H9 (cell line): ENCODE results near the gene IER3. TPM values are rescaled to one million over a fixed set of nuclear protein-coding genes. Genes with fewer than 3 reads are reported as not detected.
"Not testable (repeated sequence)": the region's sequence is repeated elsewhere in the genome, so short reads cannot be mapped to it uniquely, and the experiment has no call there.

ENCODE experiments used
- DNase-seq: peaks from one replicate; pipeline ENCODE4 v3.0.0-alpha.2; 2017
- H2AFZ ChIP-seq: one replicate; pipeline ENCODE4 v1.6.1; 2013; ENCODE audit warnings: mild to moderate bottlenecking, low read length, control low read depth, moderate library complexity
- H2AK5ac ChIP-seq: 2 replicates; pipeline ENCODE4 v1.6.1; 2013; ENCODE audit warnings: low read length, control low read depth, mixed read lengths; ENCODE audit not compliant: insufficient read length
- H2BK120ac ChIP-seq: one replicate; pipeline ENCODE4 v1.6.1; 2013; ENCODE audit warnings: low read depth, mild to moderate bottlenecking, low read length, control low read depth, inconsistent platforms; ENCODE audit not compliant: poor library complexity, severe bottlenecking
- H2BK12ac ChIP-seq: 2 replicates; pipeline ENCODE4 v1.6.1; 2013; ENCODE audit warnings: low read length, control low read depth, mixed read lengths, low read depth; ENCODE audit not compliant: insufficient read length
- H2BK15ac ChIP-seq: 2 replicates; pipeline ENCODE4 v1.6.1; 2013; ENCODE audit warnings: low read depth, low read length, control low read depth
- H2BK20ac ChIP-seq: one replicate; pipeline ENCODE4 v1.6.1; 2013; ENCODE audit warnings: low read depth, mild to moderate bottlenecking, low read length, control low read depth, inconsistent platforms; ENCODE audit not compliant: poor library complexity, severe bottlenecking
- H2BK5ac ChIP-seq: 2 replicates; pipeline ENCODE4 v1.6.1; 2013; ENCODE audit warnings: low read length, control low read depth, mixed read lengths; ENCODE audit not compliant: insufficient read length
- H3K14ac ChIP-seq: 2 replicates; pipeline ENCODE4 v1.6.1; 2013; ENCODE audit warnings: low read length, control low read depth; ENCODE audit not compliant: insufficient read depth
- H3K18ac ChIP-seq: 2 replicates; pipeline ENCODE4 v1.6.1; 2013; ENCODE audit warnings: low read depth, mild to moderate bottlenecking, mixed read lengths, low read length, control low read depth; ENCODE audit not compliant: insufficient read length
- H3K23ac ChIP-seq: 2 replicates; pipeline ENCODE4 v1.6.1; 2013; ENCODE audit warnings: low read length, control low read depth, mixed read lengths, low read depth; ENCODE audit not compliant: insufficient read length
- H3K23me2 ChIP-seq: 2 replicates; pipeline ENCODE4 v1.6.1; 2013; ENCODE audit warnings: low read depth, mild to moderate bottlenecking, mixed read lengths, low read length, control low read depth; ENCODE audit not compliant: insufficient read length, poor library complexity, severe bottlenecking
- H3K27ac ChIP-seq: 2 replicates; pipeline ENCODE4 v1.5.1; 2013; ENCODE audit warnings: low read length, control low read depth, mixed read lengths, low read depth; ENCODE audit not compliant: insufficient read length
- H3K27me3 ChIP-seq: 2 replicates; pipeline ENCODE4 v1.6.1; 2013; ENCODE audit warnings: low read length, control low read depth, inconsistent platforms; ENCODE audit not compliant: insufficient read depth
- H3K4ac ChIP-seq: 2 replicates; pipeline ENCODE4 v1.6.1; 2013; ENCODE audit warnings: low read depth, mild to moderate bottlenecking, control low read depth, inconsistent platforms, low read length, moderate library complexity
- H3K4me1 ChIP-seq: 2 replicates; pipeline ENCODE4 v1.6.1; 2013; ENCODE audit warnings: low read length, control low read depth, inconsistent platforms; ENCODE audit not compliant: insufficient read depth
- H3K4me2 ChIP-seq: 2 replicates; pipeline ENCODE4 v1.6.1; 2013; ENCODE audit warnings: low read length, control low read depth, mixed read lengths; ENCODE audit not compliant: insufficient read length, insufficient read depth
- H3K56ac ChIP-seq: 2 replicates; pipeline ENCODE4 v1.6.1; 2013; ENCODE audit warnings: low read depth, mild to moderate bottlenecking, mixed read lengths, low read length, control low read depth; ENCODE audit not compliant: insufficient read length
- H3K79me1 ChIP-seq: 2 replicates; pipeline ENCODE4 v1.6.1; 2013; ENCODE audit warnings: low read depth, mild to moderate bottlenecking, moderate library complexity, low read length, control low read depth, inconsistent platforms; ENCODE audit not compliant: insufficient read depth, poor library complexity, severe bottlenecking
- H3K79me2 ChIP-seq: 2 replicates; pipeline ENCODE4 v1.6.1; 2013; ENCODE audit warnings: low read length, control low read depth, inconsistent platforms; ENCODE audit not compliant: insufficient read depth
- H3K9ac ChIP-seq: 2 replicates; pipeline ENCODE4 v1.6.1; 2013; ENCODE audit warnings: low read length, control low read depth, mixed read lengths; ENCODE audit not compliant: insufficient read length; ENCODE audit errors: extremely low read depth
- H3K9me3 ChIP-seq: one replicate; pipeline ENCODE4 v1.6.1; 2013; ENCODE audit warnings: low read depth, low read length, inconsistent platforms; ENCODE audit not compliant: control insufficient read depth
- H3T11ph ChIP-seq: one replicate; pipeline ENCODE4 v1.6.1; 2013; ENCODE audit warnings: mild to moderate bottlenecking, low read length, control low read depth, inconsistent platforms
- H4K20me1 ChIP-seq: one replicate; pipeline ENCODE4 v1.6.1; 2013; ENCODE audit not compliant: control insufficient read depth, insufficient read length, insufficient read depth
- H4K5ac ChIP-seq: 2 replicates; pipeline ENCODE4 v1.6.1; 2013; ENCODE audit warnings: low read depth, mild to moderate bottlenecking, mixed read lengths, low read length, control low read depth; ENCODE audit not compliant: insufficient read length
- H4K8ac ChIP-seq: replicated peaks from 2 replicates; pipeline ENCODE4 v1.6.1; 2013; ENCODE audit warnings: low read length, control low read depth, mixed read lengths, low read depth; ENCODE audit not compliant: insufficient read length
- H4K91ac ChIP-seq: 2 replicates; pipeline ENCODE4 v1.6.1; 2013; ENCODE audit warnings: low read depth, mild to moderate bottlenecking, moderate library complexity, mixed read lengths, low read length, control low read depth; ENCODE audit not compliant: insufficient read length
- H3K27ac Mint-ChIP-seq, 3 experiments: 2 replicates in 2 of 3; 3 replicates in 1 of 3; pipeline ENCODE4 v1.8.0; 2020 to 2021; ENCODE audit warnings: mixed read lengths in 3 of 3, mild to moderate bottlenecking in 1 of 3, moderate library complexity in 1 of 3
- H3K27me3 Mint-ChIP-seq: 2 replicates; pipeline ENCODE4 v1.8.0; 2021; ENCODE audit warnings: low read depth, mild to moderate bottlenecking, moderate library complexity, mixed read lengths
- H3K36me3 Mint-ChIP-seq, 3 experiments: 2 replicates in 2 of 3; 3 replicates in 1 of 3; pipeline ENCODE4 v1.8.0; 2020 to 2021; ENCODE audit warnings: low read depth in 3 of 3, mixed read lengths in 3 of 3; ENCODE audit not compliant: insufficient read depth in 1 of 3
- H3K4me1 Mint-ChIP-seq, 2 experiments: 2 replicates each; pipeline ENCODE4 v1.8.0; 2020; ENCODE audit warnings: mixed read lengths in 2 of 2
- H3K4me3 Mint-ChIP-seq, 2 experiments: 2 replicates in 1 of 2; 3 replicates in 1 of 2; pipeline ENCODE4 v1.8.0; 2020 to 2021; ENCODE audit warnings: mild to moderate bottlenecking in 2 of 2, mixed read lengths in 2 of 2, moderate library complexity in 1 of 2
- H3K9me3 Mint-ChIP-seq, 2 experiments: 2 replicates in 1 of 2; 3 replicates in 1 of 2; pipeline ENCODE4 v1.8.0; 2020; ENCODE audit warnings: mild to moderate bottlenecking in 2 of 2, mixed read lengths in 2 of 2, moderate library complexity in 1 of 2
- WGBS: extraction: QIAGEN DNeasy Blood & Tissue Kit; methylation state at CpG from one replicate; pipeline ENCODE4 v1.1.7; 2013; ENCODE audit warnings: missing lambda C conversion rate, low lambda C conversion rate, mixed read lengths; ENCODE audit not compliant: insufficient read length; ENCODE audit errors: extremely low coverage; 5-methylcytosine and 5-hydroxymethylcytosine counted together
- total RNA-seq: library from RNA; stranded (reverse); gene quantifications from 2 replicates; pipeline ENCODE4 v1.2.1, GENCODE V29; 2021

IER3 gene
- total RNA-seq, 1 experiment from 2014 or later: 43.5 TPM

DNA sequence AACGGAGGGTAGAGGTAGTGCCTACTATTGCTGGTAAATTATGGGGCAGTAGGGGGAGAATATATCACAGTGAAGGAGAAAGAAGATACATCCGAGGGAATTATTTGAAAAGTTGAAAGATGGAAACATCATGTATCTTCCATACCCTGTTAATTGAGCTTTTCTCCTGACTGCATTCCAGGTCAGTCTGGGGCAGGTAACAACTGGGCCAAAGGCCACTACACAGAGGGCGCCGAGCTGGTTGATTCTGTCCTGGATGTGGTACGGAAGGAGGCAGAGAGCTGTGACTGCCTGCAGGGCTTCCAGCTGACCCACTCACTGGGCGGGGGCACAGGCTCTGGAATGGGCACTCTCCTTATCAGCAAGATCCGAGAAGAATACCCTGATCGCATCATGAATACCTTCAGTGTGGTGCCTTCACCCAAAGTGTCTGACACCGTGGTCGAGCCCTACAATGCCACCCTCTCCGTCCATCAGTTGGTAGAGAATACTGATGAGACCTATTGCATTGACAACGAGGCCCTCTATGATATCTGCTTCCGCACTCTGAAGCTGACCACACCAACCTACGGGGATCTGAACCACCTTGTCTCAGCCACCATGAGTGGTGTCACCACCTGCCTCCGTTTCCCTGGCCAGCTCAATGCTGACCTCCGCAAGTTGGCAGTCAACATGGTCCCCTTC lies 21.0 kb downstream of the IER3 start:
- not testable (repeated sequence) for H2BK20ac ChIP-seq, H3K4me1 ChIP-seq, DNase-seq, H3K9me3 ChIP-seq, H3K23me2 ChIP-seq, H2AK5ac ChIP-seq, H3K14ac ChIP-seq, H2BK12ac ChIP-seq, H3K23ac ChIP-seq, H4K91ac ChIP-seq, H3K9me3 Mint-ChIP-seq, H3K27ac ChIP-seq, H3K18ac ChIP-seq, H2BK5ac ChIP-seq, H3K4ac ChIP-seq, H3K27me3 ChIP-seq, H2AFZ ChIP-seq, H2BK120ac ChIP-seq, H4K5ac ChIP-seq, H2BK15ac ChIP-seq, H3K79me1 ChIP-seq, H4K8ac ChIP-seq, H3T11ph ChIP-seq, H3K56ac ChIP-seq, H4K20me1 ChIP-seq, H3K27me3 Mint-ChIP-seq, H3K9ac ChIP-seq
- WGBS: no CpG with 5 or more reads among the region's 16 CpGs
- Mint-ChIP-seq H3K27ac (peak overlapping the region; percentile 75 to 99 (median 90); a peak in 5 of 7 replicates), H3K4me3 (peak overlapping the region; percentile 93 to 98), H3K4me1 (peaks cover 28 to 43% of the 10 kb centered on the region in 2 experiments), H3K36me3 (peaks cover 45 to 69% (median 58%) of the 10 kb centered on the region in 3 experiments)
- Histone ChIP-seq H3K79me2 (peaks cover 11% of the 10 kb centered on the region; the same call in 1 of the 2 replicates), H3K4me2 (peak overlapping the region; percentile 62)
